HG03139 (cell line): Measurements from ENCODE around the gene SLC11A1.

Experiments
- ATAC-seq: cut with Tn5 transposase; IDR thresholded peaks from one replicate; pipeline ENCODE4 v1.9.1; 2021; ENCODE audit not compliant: unreplicated experiment

The SLC11A1 gene

GRCh38 chr2:218404351-218405085 is 22.4 kb downstream of the SLC11A1 start:
- ATAC-seq: no peak

- ATAC-seq: no peak
Observed at GRCh38 chr2:218405086-218405745, 23.1 kb downstream of the SLC11A1 start.

- ATAC-seq: no peak
Observed at GRCh38 chr2:218405746-218406208, 23.7 kb downstream of the SLC11A1 start.

GRCh38 chr2:218406209-218406948 is 24.3 kb downstream of the SLC11A1 start:
- peak; percentile 77 for ATAC-seq

GRCh38 chr2:218406949-218407618 is 25.0 kb downstream of the SLC11A1 start:
- peak; percentile 1 for ATAC-seq

- no peak for ATAC-seq
Observed at GRCh38 chr2:218407717-218408116, 25.6 kb downstream of the SLC11A1 start.

- no peak for ATAC-seq
Observed at GRCh38 chr2:218418321-218418716, 36.2 kb downstream of the SLC11A1 start.

- no peak for ATAC-seq
Observed at GRCh38 chr2:218418717-218419458, 36.8 kb downstream of the SLC11A1 start, which contains the start of gene VIL1. Gene VIL1, plus strand, starts transcription at chr2:218419123. Its CDS starts 4,656 bp downstream, at chr2:218423779.

- ATAC-seq: no peak
Observed at GRCh38 chr2:218419630-218420216, 37.6 kb downstream of the SLC11A1 start.

- no peak for ATAC-seq
Observed at GRCh38 chr2:218421027-218421426, 39.0 kb downstream of the SLC11A1 start.

GRCh38 chr2:218422403-218423086 is 40.5 kb downstream of the SLC11A1 start:
- ATAC-seq: no peak

GRCh38 chr2:218423584-218423983 is 41.5 kb downstream of the SLC11A1 start:
- no peak for ATAC-seq

GRCh38 chr2:218425531-218425930 is 43.5 kb downstream of the SLC11A1 start:
- no peak for ATAC-seq

GRCh38 chr2:218427741-218428140 is 45.7 kb downstream of the SLC11A1 start:
- no peak for ATAC-seq

- ATAC-seq: no peak
Observed at GRCh38 chr2:218428846-218429558, 46.9 kb downstream of the SLC11A1 start.

- no peak for ATAC-seq
Observed at GRCh38 chr2:218429911-218430692, 48.0 kb downstream of the SLC11A1 start.

GRCh38 chr2:218430721-218431120 is 48.6 kb downstream of the SLC11A1 start:
- ATAC-seq: no peak

- ATAC-seq: no peak
Observed at GRCh38 chr2:218431878-218432277, 49.8 kb downstream of the SLC11A1 start.
